K562 (cell line): ENCODE measurements around the gene SACM1L.

Experiments
- ARNT ChIP-seq, 2 experiments: fragments of 450-650 bp; IDR thresholded peaks; 2 replicates each; pipeline ENCODE4 v1.6.1; 2016; ENCODE audit warnings: mild to moderate bottlenecking in 1 of 2
- RAD21 ChIP-seq, 2 experiments: fragments of 250-450 bp in 1 of 2; fragments of 450-650 bp in 1 of 2; sonication (Bioruptor Pico) in 1 of 2; formaldehyde crosslinking in 1 of 2; IDR thresholded peaks in 1 of 2; conservative IDR thresholded peaks in 1 of 2; 2 replicates each; pipeline versions ENCODE4 v1.4.0 to v1.8.0; 2020 to 2022; ENCODE audit warnings: mild to moderate bottlenecking in 2 of 2, moderate library complexity in 1 of 2
- SMAD4 ChIP-seq: fragments of 250-450 bp; sonication (Bioruptor Pico); conservative IDR thresholded peaks from 2 replicates; pipeline ENCODE4 v1.8.0; 2021; ENCODE audit warnings: inconsistent platforms, mild to moderate bottlenecking, moderate library complexity
- ZNF589 ChIP-seq: fragments of 200-800 bp; sonication (Bioruptor generic); IDR thresholded peaks from 2 replicates; pipeline ENCODE4 v1.6.1; 2016; ENCODE audit warnings: low read depth, missing genetic modification characterization, missing compliant biosample characterization
- TF ChIP-seq, protein P1 (sequence below): fragments of 250-450 bp; sonication (Bioruptor Pico); IDR thresholded peaks from 2 replicates; pipeline ENCODE4 v1.4.0; 2020
- TF ChIP-seq, protein P2 (sequence below), 3 experiments: IDR thresholded peaks in 2 of 3; conservative IDR thresholded peaks in 1 of 3; 2 replicates each; pipeline ENCODE4 v1.5.1; 2011 to 2012; ENCODE audit warnings: low read length in 3 of 3, mild to moderate bottlenecking in 3 of 3, control low read depth in 2 of 3, improper control_type of control experiment in 1 of 3, inconsistent platforms in 1 of 3, low read depth in 1 of 3, mixed read lengths in 1 of 3, moderate library complexity in 1 of 3; ENCODE audit not compliant: insufficient read depth in 2 of 3

DNA sequence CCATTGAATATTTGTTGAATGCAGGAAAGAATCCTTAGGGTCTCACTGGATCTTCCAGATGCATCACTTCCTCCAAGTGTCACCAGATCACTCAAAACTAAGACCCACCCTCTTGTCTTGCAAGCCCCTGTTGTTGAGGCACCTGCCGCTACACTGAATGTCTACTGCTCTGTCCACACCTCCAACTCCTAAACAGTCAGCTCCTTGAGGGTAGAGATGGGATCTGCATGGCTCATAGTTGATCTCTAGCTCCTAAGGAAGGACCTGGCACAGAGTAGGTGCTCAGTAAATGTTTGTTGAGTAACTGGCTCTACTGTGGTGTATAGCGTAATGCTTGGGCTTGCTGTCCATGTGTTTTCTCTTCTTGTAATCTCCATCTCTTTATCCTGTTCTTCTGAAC is 98.4 kb downstream of the SACM1L start:
- TF ChIP-seq, protein P1, sequence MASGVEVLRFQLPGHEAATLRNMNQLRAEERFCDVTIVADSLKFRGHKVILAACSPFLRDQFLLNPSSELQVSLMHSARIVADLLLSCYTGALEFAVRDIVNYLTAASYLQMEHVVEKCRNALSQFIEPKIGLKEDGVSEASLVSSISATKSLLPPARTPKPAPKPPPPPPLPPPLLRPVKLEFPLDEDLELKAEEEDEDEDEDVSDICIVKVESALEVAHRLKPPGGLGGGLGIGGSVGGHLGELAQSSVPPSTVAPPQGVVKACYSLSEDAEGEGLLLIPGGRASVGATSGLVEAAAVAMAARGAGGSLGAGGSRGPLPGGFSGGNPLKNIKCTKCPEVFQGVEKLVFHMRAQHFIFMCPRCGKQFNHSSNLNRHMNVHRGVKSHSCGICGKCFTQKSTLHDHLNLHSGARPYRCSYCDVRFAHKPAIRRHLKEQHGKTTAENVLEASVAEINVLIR (CRISPR knock-in tag): no peak
- TF ChIP-seq SMAD4 (CRISPR knock-in tag) (no peak), ARNT (IDR thresholded peaks at IDR 0.05) (no peak), RAD21 (CRISPR knock-in tag; conservative IDR thresholded peaks at IDR 0.05 in 1 of 2, IDR thresholded peaks at IDR 0.05 in 1 of 2) (no peak), ZNF589 (CRISPR knock-in tag) (no peak)
- TF ChIP-seq, protein P2, sequence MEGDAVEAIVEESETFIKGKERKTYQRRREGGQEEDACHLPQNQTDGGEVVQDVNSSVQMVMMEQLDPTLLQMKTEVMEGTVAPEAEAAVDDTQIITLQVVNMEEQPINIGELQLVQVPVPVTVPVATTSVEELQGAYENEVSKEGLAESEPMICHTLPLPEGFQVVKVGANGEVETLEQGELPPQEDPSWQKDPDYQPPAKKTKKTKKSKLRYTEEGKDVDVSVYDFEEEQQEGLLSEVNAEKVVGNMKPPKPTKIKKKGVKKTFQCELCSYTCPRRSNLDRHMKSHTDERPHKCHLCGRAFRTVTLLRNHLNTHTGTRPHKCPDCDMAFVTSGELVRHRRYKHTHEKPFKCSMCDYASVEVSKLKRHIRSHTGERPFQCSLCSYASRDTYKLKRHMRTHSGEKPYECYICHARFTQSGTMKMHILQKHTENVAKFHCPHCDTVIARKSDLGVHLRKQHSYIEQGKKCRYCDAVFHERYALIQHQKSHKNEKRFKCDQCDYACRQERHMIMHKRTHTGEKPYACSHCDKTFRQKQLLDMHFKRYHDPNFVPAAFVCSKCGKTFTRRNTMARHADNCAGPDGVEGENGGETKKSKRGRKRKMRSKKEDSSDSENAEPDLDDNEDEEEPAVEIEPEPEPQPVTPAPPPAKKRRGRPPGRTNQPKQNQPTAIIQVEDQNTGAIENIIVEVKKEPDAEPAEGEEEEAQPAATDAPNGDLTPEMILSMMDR (IDR thresholded peaks at IDR 0.05 in 2 of 3, conservative IDR thresholded peaks at IDR 0.05 in 1 of 3; ENCODE audit: insufficient read depth in 2 of 3, low read depth in 1 of 3, low read length in 3 of 3): no peak
